Glutamatergic neuron (in vitro differentiated cells): ENCODE results near the gene WWOX. TPM values are rescaled to one million over a fixed set of nuclear protein-coding genes. Genes with fewer than 3 reads are reported as not detected.
"Not testable (repeated sequence)": the region's sequence is repeated elsewhere in the genome, so short reads cannot be mapped to it uniquely, and the experiment has no call there.

Source experiments
- DNase-seq: peaks from one replicate; pipeline ENCODE4 v3.0.0; 2022
- H3K27ac Mint-ChIP-seq: one replicate; pipeline ENCODE4 v1.8.0; 2020; ENCODE audit warnings: mild to moderate bottlenecking, mixed read lengths, inconsistent platforms; ENCODE audit not compliant: unreplicated experiment
- H3K27me3 Mint-ChIP-seq: one replicate; pipeline ENCODE4 v1.8.0; 2020; ENCODE audit warnings: mild to moderate bottlenecking, moderate library complexity, mixed read lengths, inconsistent platforms; ENCODE audit not compliant: unreplicated experiment
- H3K36me3 Mint-ChIP-seq: one replicate; pipeline ENCODE4 v1.8.0; 2020; ENCODE audit warnings: mild to moderate bottlenecking, mixed read lengths, inconsistent platforms; ENCODE audit not compliant: unreplicated experiment
- H3K4me1 Mint-ChIP-seq: one replicate; pipeline ENCODE4 v1.8.0; 2020; ENCODE audit warnings: mild to moderate bottlenecking, low read depth, mixed read lengths, inconsistent platforms; ENCODE audit not compliant: unreplicated experiment
- H3K4me3 Mint-ChIP-seq: one replicate; pipeline ENCODE4 v1.8.0; 2020; ENCODE audit warnings: mild to moderate bottlenecking, mixed read lengths, inconsistent platforms; ENCODE audit not compliant: unreplicated experiment
- H3K9me3 Mint-ChIP-seq: one replicate; pipeline ENCODE4 v1.8.0; 2020; ENCODE audit warnings: mild to moderate bottlenecking, moderate library complexity, mixed read lengths, inconsistent platforms; ENCODE audit not compliant: unreplicated experiment
- CTCF ChIP-seq: fragments of 200-600 bp; sonication (generic); IDR thresholded peaks from one replicate; pipeline ENCODE4 v1.5.0; 2021; ENCODE audit not compliant: partially characterized antibody, unreplicated experiment
- total RNA-seq: library from RNA; stranded (reverse); fragmentation: NEBNext Ultra II Directional; extraction: Animal tissue kit (Norgen Biotek cat#: 25700); gene quantifications from one replicate; pipeline ENCODE4 v1.2.1, GENCODE V29; 2021; ENCODE audit not compliant: unreplicated experiment

The WWOX gene
- total RNA-seq, 1 donor from 2014 or later, result 10.3 TPM

- no peaks in the 10 kb centered on the region for H3K27me3 Mint-ChIP-seq
- H3K9me3 Mint-ChIP-seq, result no peaks in the 10 kb centered on the region
- no peak for DNase-seq
- H3K36me3 Mint-ChIP-seq, result no peaks in the 10 kb centered on the region
- TF ChIP-seq CTCF, result no peak
- no peak overlapping the region for H3K4me3 Mint-ChIP-seq
- no peak overlapping the region for H3K27ac Mint-ChIP-seq
- peaks cover 3% of the 10 kb centered on the region for H3K4me1 Mint-ChIP-seq
Observed at GRCh38 chr16:78686601-78687000, 587.1 kb downstream of the WWOX start.

GRCh38 chr16:78689028-78689427 lies 589.6 kb downstream of the WWOX start:
- H3K36me3 Mint-ChIP-seq, result no peaks in the 10 kb centered on the region
- no peaks in the 10 kb centered on the region for H3K9me3 Mint-ChIP-seq
- peaks cover 3% of the 10 kb centered on the region for H3K4me1 Mint-ChIP-seq
- H3K27ac Mint-ChIP-seq, result no peak overlapping the region
- TF ChIP-seq CTCF, result no peak
- DNase-seq, result no peak
- no peak overlapping the region for H3K4me3 Mint-ChIP-seq
- peaks cover 2% of the 10 kb centered on the region for H3K27me3 Mint-ChIP-seq

GRCh38 chr16:78689536-78689935 lies 590.1 kb downstream of the WWOX start:
- TF ChIP-seq CTCF, result no peak
- H3K4me1 Mint-ChIP-seq, result peaks cover 6% of the 10 kb centered on the region
- H3K27me3 Mint-ChIP-seq, result peaks cover 2% of the 10 kb centered on the region

DNA sequence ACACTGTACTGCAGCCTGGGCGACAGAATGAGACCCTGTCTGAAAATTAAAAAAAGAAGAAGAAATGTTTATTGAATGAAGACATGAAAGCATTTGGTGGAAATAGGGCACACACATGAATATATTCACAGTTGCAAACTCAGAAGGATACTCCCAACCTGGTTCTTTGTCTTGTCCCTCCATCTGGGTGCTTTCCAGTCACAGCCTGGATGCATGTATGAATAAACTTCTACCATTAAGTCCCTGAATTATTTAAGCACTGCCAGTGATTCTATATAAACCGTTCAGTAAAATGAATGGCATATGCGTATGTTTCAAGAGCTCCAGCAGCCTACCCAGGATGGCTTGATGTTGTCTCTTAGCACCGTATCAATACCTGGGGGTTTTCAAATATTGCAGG lies 591.1 kb downstream of the WWOX start:
- Mint-ChIP-seq H3K4me1 (peaks cover 3% of the 10 kb centered on the region), H3K27me3 (peaks cover 2% of the 10 kb centered on the region), H3K4me3 (no peak overlapping the region), H3K27ac (no peak overlapping the region), H3K9me3 (no peaks in the 10 kb centered on the region), H3K36me3 (no peaks in the 10 kb centered on the region)
- no peak for DNase-seq
- TF ChIP-seq CTCF, result no peak

More at GRCh38 chr16:78689536-78689935, 590.1 kb downstream of the WWOX start:
- no peak overlapping the region for H3K4me3 Mint-ChIP-seq
- no peak for DNase-seq
- no peak overlapping the region for H3K27ac Mint-ChIP-seq
- no peaks in the 10 kb centered on the region for H3K9me3 Mint-ChIP-seq
- no peaks in the 10 kb centered on the region for H3K36me3 Mint-ChIP-seq

GRCh38 chr16:78691746-78692145 lies 592.3 kb downstream of the WWOX start:
- not testable (repeated sequence) for H3K27me3 Mint-ChIP-seq, H3K36me3 Mint-ChIP-seq, H3K4me3 Mint-ChIP-seq, DNase-seq, H3K4me1 Mint-ChIP-seq, H3K27ac Mint-ChIP-seq, H3K9me3 Mint-ChIP-seq

DNA sequence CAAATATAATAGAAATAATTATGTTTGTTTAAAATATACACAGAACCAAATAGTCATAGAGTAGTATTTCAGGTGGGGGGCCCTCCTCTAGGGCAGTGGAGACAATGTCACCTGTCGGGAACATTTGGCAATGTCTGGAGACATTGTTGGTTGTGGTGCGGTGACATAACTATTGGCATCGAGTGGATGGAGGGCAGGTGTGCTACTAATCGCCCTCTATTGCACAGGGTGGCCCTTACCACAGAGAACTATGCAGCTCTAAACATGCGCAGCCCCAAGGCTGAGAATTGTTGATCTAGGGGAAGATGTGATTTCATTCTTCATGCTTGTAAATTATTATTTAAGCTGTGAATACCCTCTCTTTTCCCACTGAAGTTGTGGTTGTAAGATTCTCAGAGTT lies 594.0 kb downstream of the WWOX start:
- Mint-ChIP-seq H3K4me1 (peaks cover 3% of the 10 kb centered on the region), H3K36me3 (no peaks in the 10 kb centered on the region), H3K27ac (no peak overlapping the region), H3K9me3 (no peaks in the 10 kb centered on the region), H3K4me3 (no peak overlapping the region), H3K27me3 (peaks cover 2% of the 10 kb centered on the region)
- TF ChIP-seq CTCF, result no peak
- no peak for DNase-seq
